ENCODE measurements around the gene CEMIP.

GRCh38 chr15:80942746-80943565 is 163.8 kb downstream of the CEMIP start:
- TF ChIP-seq CTCF (IDR thresholded peaks at IDR 0.05; ENCODE audit: insufficient read depth, low read length, poor library complexity, severe bottlenecking) (no peak), EZH2phosphoT487 (conservative IDR thresholded peaks at IDR 0.05; ENCODE audit: low read length) (no peak)

All from SU-DHL-6 (cell line).